Activated CD8-positive, alpha-beta T cell treated with anti-CD3 and anti-CD28 coated beads, Interleukin-2, amount 10 ng/mL, durations not matched to agents 7 days and 5 days (primary cell): Measurements from ENCODE around the gene TBCEL. TPM values are rescaled to one million over a fixed set of nuclear protein-coding genes. Genes with fewer than 3 reads are reported as not detected.

Experiments
- ATAC-seq: fragments of 150-1000 bp; cut with Tn5 transposase; one replicate; pipeline ENCODE4 v1.10.0; 2021; ENCODE audit warnings: moderate library complexity
- CTCF ChIA-PET: fragments of 350-600 bp; sonication (Branson Sonifier 250); formaldehyde crosslinking; loops from one replicate; lab custom pipeline; 2021; ENCODE audit warnings: antibody characterized with exemption; lab: Charles Lee
- POLR2A ChIA-PET: fragments of 350-600 bp; sonication (Branson Sonifier 250); formaldehyde crosslinking; loops from one replicate; lab custom pipeline; 2021; ENCODE audit warnings: antibody characterized with exemption; lab: Charles Lee
- DNase-seq: peaks from one replicate; pipeline ENCODE4 v3.0.0-alpha.2; 2020
- H3K27ac Mint-ChIP-seq: one replicate; pipeline ENCODE4 v1.8.0; 2021; ENCODE audit warnings: mild to moderate bottlenecking, mixed read lengths
- H3K27me3 Mint-ChIP-seq: one replicate; pipeline ENCODE4 v1.8.0; 2021; ENCODE audit warnings: low read depth, mixed read lengths
- H3K36me3 Mint-ChIP-seq: one replicate; pipeline ENCODE4 v1.8.0; 2021; ENCODE audit warnings: low read depth, mixed read lengths
- H3K4me1 Mint-ChIP-seq: one replicate; pipeline ENCODE4 v1.8.0; 2021; ENCODE audit warnings: low read depth, mixed read lengths
- H3K4me3 Mint-ChIP-seq: one replicate; pipeline ENCODE4 v1.8.0; 2021; ENCODE audit warnings: mild to moderate bottlenecking, mixed read lengths
- H3K9me3 Mint-ChIP-seq: one replicate; pipeline ENCODE4 v1.8.0; 2022; ENCODE audit warnings: mixed read lengths; ENCODE audit not compliant: insufficient read depth
- total RNA-seq, 2 experiments: library from RNA; stranded (reverse); gene quantifications; one replicate each; pipeline ENCODE4 v1.2.3, GENCODE V29; 2021

Gene TBCEL
- total RNA-seq, 2 experiments from 2014 or later, result 10.1 to 10.6 TPM

DNA sequence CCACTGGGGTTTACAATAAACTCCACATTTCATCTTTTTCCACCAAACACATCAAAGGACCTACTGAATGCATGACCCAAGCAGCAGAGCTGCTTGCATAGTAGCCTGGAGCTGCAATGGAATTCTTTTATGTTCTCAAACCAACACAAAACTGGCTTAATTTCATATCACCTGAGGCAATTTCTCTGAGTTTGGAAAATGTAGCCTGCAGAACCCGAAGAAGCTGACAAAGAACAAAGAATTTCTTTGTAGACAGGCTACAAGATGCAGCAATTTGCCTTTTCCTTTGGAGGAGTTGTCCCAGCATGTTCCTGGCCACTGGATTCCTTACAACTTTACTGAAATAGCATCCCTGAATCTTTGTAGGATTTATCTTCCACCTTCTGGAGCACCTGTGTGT, 71.7 kb downstream of the TBCEL start:
- CTCF ChIA-PET, result no interaction called here
- Mint-ChIP-seq H3K4me3 (no peak overlapping the region), H3K9me3 (no peaks in the 10 kb centered on the region), H3K27me3 (no peaks in the 10 kb centered on the region), H3K4me1 (peaks cover 3% of the 10 kb centered on the region), H3K36me3 (no peaks in the 10 kb centered on the region), H3K27ac (no peak overlapping the region)
- POLR2A ChIA-PET, result no interaction called here
- no peak for ATAC-seq
- no peak for DNase-seq

DNA sequence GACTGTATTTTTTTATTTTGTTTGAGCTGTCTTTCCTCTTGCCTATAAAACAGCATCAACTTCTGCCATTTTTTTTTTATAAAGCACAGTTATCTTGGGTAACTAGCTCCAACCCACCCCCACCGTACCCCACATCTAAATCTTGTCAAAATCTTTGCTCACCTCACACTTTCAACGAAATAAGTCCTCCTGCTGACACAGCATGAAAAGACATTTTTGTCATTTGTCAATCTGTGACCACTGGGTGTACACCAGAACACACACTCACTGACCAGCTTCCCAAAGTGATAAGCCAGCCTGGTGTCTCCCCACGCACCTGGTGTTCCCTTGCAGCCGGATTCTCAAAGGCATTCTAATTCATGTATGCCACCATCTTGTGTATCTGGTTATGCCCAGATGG, 75.5 kb downstream of the TBCEL start:
- ChIA-PET CTCF (no interaction called here), POLR2A (no interaction called here)
- no peak overlapping the region for H3K4me3 Mint-ChIP-seq
- no peaks in the 10 kb centered on the region for H3K4me1 Mint-ChIP-seq
- H3K27ac Mint-ChIP-seq, result no peak overlapping the region
- DNase-seq (no peak), ATAC-seq (no peak)
- no peaks in the 10 kb centered on the region for H3K9me3 Mint-ChIP-seq
- no peaks in the 10 kb centered on the region for H3K36me3 Mint-ChIP-seq
- no peaks in the 10 kb centered on the region for H3K27me3 Mint-ChIP-seq

DNA sequence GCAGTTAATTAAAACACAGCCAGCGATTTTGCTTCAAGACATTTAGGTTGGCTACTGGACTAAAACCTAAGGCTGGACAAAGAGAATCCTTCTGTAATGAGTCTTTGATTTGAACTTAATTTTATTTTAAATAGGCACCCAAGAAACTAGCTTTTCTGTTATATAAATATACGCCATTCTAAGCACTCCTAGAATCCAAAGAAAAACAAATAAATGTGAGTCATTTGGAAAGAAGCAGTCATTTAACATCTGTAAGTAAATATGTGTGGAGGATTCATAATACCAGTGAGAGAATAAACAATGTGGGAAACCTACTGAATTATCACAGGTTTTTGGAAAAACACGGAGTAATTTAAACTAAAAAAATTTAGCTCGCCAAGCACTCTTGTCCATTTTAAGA, 76.0 kb downstream of the TBCEL start:
- no peak overlapping the region for H3K27ac Mint-ChIP-seq
- POLR2A ChIA-PET, result no interaction called here
- CTCF ChIA-PET, result no interaction called here
- DNase-seq (no peak), ATAC-seq (no peak)
- H3K36me3 Mint-ChIP-seq, result no peaks in the 10 kb centered on the region
- H3K9me3 Mint-ChIP-seq, result no peaks in the 10 kb centered on the region
- no peaks in the 10 kb centered on the region for H3K27me3 Mint-ChIP-seq
- H3K4me3 Mint-ChIP-seq, result no peak overlapping the region
- H3K4me1 Mint-ChIP-seq, result no peaks in the 10 kb centered on the region

DNA sequence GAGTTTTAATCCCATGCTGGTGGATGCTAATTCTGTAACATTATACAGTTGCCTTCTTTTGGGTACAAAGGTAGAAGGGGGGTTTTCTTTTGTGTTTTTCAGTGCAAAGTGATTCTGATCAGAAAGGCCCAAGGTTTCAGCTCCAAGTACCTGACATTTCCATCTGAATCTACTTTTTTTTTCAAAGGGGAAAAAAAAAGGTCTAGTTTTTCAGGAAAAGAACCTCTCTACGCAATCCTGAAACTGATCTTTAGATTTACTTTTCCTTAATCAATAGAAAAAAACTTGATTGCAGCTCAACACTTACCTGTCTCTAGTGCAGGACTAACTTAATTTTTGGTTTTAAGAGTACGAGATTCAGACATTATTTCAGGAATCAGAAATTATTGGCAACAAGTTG, 77.0 kb downstream of the TBCEL start, which contains the start of gene TECTA:
Gene TECTA (plus strand): TSS at position 301 of the 400 bp plus-strand sequence. CDS start 1,423 bp downstream, outside the sequence.
- Mint-ChIP-seq H3K36me3 (no peaks in the 10 kb centered on the region), H3K27me3 (no peaks in the 10 kb centered on the region), H3K4me3 (no peak within 1 kb of the TSS), H3K9me3 (no peaks in the 10 kb centered on the region), H3K4me1 (no peaks in the 10 kb centered on the region), H3K27ac (no peak within 1 kb of the TSS)
- CTCF ChIA-PET, result no interaction called here
- DNase-seq (no peak), ATAC-seq (no peak)
- POLR2A ChIA-PET, result no interaction called here

DNA sequence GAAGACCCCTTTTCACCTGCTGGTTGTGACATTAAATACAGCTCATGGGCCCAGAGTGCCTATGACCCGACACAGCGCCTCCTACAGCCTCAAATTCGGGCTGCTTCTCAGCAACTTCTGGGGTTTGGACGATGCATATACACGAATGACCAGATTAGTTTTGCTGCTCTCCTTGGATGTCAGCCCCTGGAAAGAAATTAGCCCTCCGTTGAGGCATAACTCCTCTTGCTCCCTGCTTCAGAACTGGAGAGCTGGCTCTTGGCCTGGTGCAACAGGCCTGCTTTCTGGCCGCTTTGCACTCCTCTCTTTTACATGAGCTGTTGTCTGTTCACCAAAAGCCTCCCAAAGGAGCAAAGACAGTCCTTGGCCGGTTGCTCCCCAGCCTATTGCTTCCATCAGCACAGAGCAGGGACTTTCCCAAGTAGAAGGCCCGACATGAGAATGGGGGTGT, 80.4 kb downstream of the TBCEL start:
- no peak for ATAC-seq
- ChIA-PET POLR2A (no interaction called here), CTCF (no interaction called here)
- Mint-ChIP-seq H3K4me1 (no peaks in the 10 kb centered on the region), H3K4me3 (no peak overlapping the region), H3K9me3 (no peaks in the 10 kb centered on the region), H3K27ac (no peak overlapping the region), H3K36me3 (no peaks in the 10 kb centered on the region), H3K27me3 (peaks cover 2% of the 10 kb centered on the region)
- no peak for DNase-seq

DNA sequence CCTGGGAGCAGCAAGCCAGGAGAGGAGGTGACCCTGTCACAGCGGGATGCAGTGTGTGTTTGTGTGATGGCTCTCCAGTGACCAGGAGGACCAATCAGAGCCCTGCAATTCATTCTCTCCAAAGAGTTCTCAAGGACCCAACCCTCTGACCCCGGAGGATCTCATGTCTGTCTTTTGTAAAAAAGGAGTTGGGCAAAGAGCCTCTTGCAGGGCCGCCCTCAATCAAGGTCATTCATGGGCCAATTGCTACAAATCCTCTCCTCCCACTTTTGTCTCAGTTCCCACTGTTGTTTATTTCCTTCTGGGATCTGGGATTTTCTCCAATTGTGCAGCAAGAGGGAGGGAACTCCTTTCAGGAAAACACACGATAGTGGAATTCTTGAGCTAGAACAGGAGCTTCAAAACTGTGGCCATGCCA, 81.2 kb downstream of the TBCEL start:
- Mint-ChIP-seq H3K4me3 (no peak overlapping the region), H3K27me3 (peaks cover 5% of the 10 kb centered on the region), H3K4me1 (no peaks in the 10 kb centered on the region), H3K9me3 (no peaks in the 10 kb centered on the region), H3K27ac (no peak overlapping the region), H3K36me3 (no peaks in the 10 kb centered on the region)
- ChIA-PET POLR2A (no interaction called here), CTCF (interaction anchor here (1.7 kb wide), 1 partner anchor 90 kb away, joined by 5 read pairs; no protein-coding TSS in a partner anchor)
- no peak for DNase-seq
- no peak for ATAC-seq

DNA sequence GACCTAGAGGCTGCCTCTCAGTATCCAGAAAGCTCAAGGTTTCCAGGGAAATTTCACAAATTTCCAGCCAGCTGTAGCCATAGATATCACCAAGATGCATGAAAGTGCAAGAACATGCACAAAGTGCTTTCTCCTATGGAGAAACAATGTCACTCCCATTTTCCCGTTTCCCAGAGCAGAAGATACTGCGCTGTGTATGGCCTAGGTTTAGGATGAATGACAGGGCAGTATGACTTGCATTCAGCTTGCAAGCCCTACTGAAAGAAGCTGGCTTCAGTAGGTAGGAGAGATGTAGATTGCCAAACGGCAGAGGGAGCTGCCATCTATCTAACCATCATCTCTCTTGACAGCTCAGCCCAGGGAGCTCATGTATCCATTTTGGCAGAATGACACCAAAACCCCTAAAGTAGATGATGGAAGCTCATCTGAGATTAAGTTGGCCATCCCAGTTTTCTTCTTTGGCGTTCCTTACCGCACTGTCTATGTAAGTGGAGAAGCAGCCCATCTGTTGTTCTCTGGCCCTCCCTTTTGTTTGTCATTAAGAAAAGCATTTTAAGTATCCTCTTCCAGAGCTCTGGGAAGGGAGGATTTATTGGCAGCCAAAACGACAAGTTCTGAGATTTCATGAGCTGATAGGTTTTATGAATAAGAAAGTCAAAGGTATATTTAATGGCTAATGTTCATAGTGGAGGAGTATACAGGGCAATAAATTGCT, 81.7 kb downstream of the TBCEL start:
- no peak overlapping the region for H3K4me3 Mint-ChIP-seq
- DNase-seq (no peak), ATAC-seq (no peak)
- no peak overlapping the region for H3K27ac Mint-ChIP-seq
- no peaks in the 10 kb centered on the region for H3K36me3 Mint-ChIP-seq
- CTCF ChIA-PET, result interaction anchor here (1.7 kb wide), 1 partner anchor 89 kb away, joined by 5 read pairs; no protein-coding TSS in a partner anchor
- POLR2A ChIA-PET, result no interaction called here
- H3K27me3 Mint-ChIP-seq, result peaks cover 7% of the 10 kb centered on the region
- no peaks in the 10 kb centered on the region for H3K4me1 Mint-ChIP-seq
- H3K9me3 Mint-ChIP-seq, result no peaks in the 10 kb centered on the region

DNA sequence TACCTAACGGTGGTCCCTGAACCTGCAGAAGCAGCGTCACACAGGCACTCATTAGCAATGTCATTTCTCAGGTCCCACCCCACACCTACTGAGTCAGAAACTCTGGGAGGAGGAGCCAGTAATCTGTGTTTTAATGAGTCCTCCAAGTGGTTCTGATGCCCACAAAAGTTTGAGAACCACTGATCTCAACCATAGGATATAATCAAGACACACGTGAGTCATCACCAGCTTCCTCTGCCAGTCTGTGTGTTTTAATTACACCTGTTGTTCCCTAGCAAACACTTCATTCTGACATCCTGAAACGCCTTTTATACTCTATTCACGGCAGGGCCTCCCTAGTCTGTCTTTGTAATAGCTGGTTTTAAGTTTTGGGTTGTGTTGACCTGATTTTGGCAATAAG, 82.9 kb downstream of the TBCEL start:
- ATAC-seq (no peak), DNase-seq (no peak)
- Mint-ChIP-seq H3K4me3 (no peak overlapping the region), H3K4me1 (no peaks in the 10 kb centered on the region), H3K27ac (no peak overlapping the region), H3K27me3 (peaks cover 15% of the 10 kb centered on the region), H3K36me3 (no peaks in the 10 kb centered on the region), H3K9me3 (no peaks in the 10 kb centered on the region)
- ChIA-PET CTCF (no interaction called here), POLR2A (no interaction called here)

DNA sequence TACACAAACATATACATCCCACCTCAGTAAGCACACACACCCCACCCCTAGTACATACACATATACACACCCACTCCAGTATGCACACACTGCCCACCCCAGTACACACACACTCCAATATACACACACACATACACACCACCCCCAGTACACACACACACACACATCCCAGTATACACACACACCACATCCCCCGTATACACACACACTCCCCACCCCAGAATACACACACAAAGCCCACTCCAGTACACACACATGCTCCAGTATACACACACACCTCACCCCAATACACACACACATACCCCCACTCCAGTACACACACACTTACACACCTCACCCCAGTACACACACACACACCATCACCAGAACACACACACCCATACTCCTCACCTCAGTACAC, 84.5 kb downstream of the TBCEL start:
- DNase-seq (no peak), ATAC-seq (no peak)
- Mint-ChIP-seq H3K9me3 (no peaks in the 10 kb centered on the region), H3K4me3 (no peak overlapping the region), H3K27ac (no peak overlapping the region), H3K27me3 (peaks cover 21% of the 10 kb centered on the region), H3K36me3 (no peaks in the 10 kb centered on the region), H3K4me1 (no peaks in the 10 kb centered on the region)
- POLR2A ChIA-PET, result no interaction called here
- CTCF ChIA-PET, result no interaction called here

DNA sequence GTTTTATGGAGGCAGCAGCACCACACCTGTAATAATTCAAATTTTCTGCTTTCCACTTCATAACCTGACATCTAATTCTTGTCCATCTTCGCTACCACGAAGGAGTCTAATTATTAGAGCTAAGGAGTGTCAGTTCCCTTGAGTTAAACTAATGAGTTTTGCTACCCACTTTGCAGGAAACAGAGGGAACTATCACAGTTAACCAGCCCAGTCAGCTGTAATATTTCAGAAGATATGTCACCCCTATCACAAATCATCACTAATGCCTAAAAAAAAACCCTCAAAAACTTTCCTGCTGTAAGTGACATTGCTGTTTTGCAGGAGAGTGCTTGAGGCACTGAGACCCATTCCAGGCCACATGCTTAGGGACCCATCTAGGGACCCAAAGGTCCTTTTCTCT, 85.6 kb downstream of the TBCEL start:
- ATAC-seq, result no peak
- H3K27me3 Mint-ChIP-seq, result peaks cover 21% of the 10 kb centered on the region
- H3K4me3 Mint-ChIP-seq, result no peak overlapping the region
- H3K9me3 Mint-ChIP-seq, result no peaks in the 10 kb centered on the region
- H3K36me3 Mint-ChIP-seq, result no peaks in the 10 kb centered on the region
- H3K27ac Mint-ChIP-seq, result no peak overlapping the region
- H3K4me1 Mint-ChIP-seq, result no peaks in the 10 kb centered on the region
- ChIA-PET POLR2A (no interaction called here), CTCF (interaction anchor here (1.1 kb wide), 1 partner anchor 162 kb away, joined by 3 read pairs; no protein-coding TSS in a partner anchor)
- DNase-seq, result no peak

DNA sequence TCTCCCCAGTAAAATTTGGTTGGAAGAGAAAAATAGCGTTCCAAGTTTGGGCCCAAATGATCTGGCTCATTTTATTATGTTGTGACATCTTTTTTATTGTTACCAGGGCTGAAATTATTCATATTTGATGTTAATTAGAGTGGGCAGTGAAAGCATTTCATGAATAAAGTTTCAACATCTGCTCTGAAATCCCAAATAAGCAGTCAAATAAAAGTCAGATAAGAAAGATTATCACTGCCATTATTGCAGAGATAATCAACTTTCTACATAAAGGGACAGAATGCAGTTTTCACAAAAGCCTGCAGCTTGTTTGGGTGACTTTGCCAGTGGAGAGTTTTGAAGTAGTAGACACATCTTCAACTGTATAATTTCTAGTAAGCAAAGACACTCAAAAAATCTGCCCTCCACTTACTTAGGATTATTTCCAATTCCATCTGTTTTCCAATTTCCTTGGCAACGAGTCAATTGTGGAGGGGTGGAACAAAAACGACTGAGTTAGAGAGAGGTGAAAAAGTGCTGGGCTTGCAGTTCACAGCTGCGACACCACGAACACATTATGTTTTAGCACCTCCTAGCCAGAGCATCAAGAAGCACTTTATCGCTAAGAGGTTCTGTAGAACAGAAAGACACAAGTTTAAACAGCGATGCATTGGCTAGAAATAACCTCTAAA, 86.1 kb downstream of the TBCEL start:
- Mint-ChIP-seq H3K27me3 (peaks cover 21% of the 10 kb centered on the region), H3K27ac (no peak overlapping the region), H3K4me1 (no peaks in the 10 kb centered on the region), H3K4me3 (no peak overlapping the region), H3K36me3 (no peaks in the 10 kb centered on the region), H3K9me3 (no peaks in the 10 kb centered on the region)
- POLR2A ChIA-PET, result no interaction called here
- ATAC-seq (no peak), DNase-seq (no peak)
- CTCF ChIA-PET, result interaction anchor here (1.1 kb wide), 1 partner anchor 162 kb away, joined by 3 read pairs; no protein-coding TSS in a partner anchor
